K562 (cell line): Measurements from ENCODE around the gene TMCO1. TPM values are rescaled to one million over a fixed set of nuclear protein-coding genes. Genes with fewer than 3 reads are reported as not detected.
A peak's percentile ranks its signal among the peaks of the same experiment; 100 is the strongest.

Experiments used
- CTCF ChIP-seq, 3 experiments: IDR thresholded peaks in 2 of 3; conservative IDR thresholded peaks in 1 of 3; 2 replicates each; pipeline ENCODE4 v1.5.1; 2011 to 2012; ENCODE audit warnings: low read length in 3 of 3, mild to moderate bottlenecking in 3 of 3, control low read depth in 2 of 3, improper control_type of control experiment in 1 of 3, inconsistent platforms in 1 of 3, low read depth in 1 of 3, mixed read lengths in 1 of 3, moderate library complexity in 1 of 3; ENCODE audit not compliant: insufficient read depth in 2 of 3
- GABPB2 ChIP-seq: fragments of 250-450 bp; sonication (Bioruptor Pico); conservative IDR thresholded peaks from 2 replicates; pipeline ENCODE4 v1.5.1; 2021; ENCODE audit warnings: mild to moderate bottlenecking
- JUN ChIP-seq, 2 experiments: sonication (generic) in 1 of 2; formaldehyde crosslinking in 1 of 2; IDR thresholded peaks; 2 replicates each; pipeline versions ENCODE4 v1.6.1 to v1.8.0; 2012 to 2022; ENCODE audit warnings: borderline replicate concordance in 2 of 2, mild to moderate bottlenecking in 2 of 2, improper control_type of control experiment in 1 of 2, low read depth in 1 of 2, low read length in 1 of 2, missing genetic modification reagents in 1 of 2
- KDM5B ChIP-seq: fragments of 200-600 bp; sonication (generic); IDR thresholded peaks from 2 replicates; pipeline ENCODE4 v1.6.1; 2012; ENCODE audit warnings: low read depth, mild to moderate bottlenecking, moderate library complexity, low read length, control low read depth, inconsistent platforms; ENCODE audit not compliant: insufficient replicate concordance
- LCOR ChIP-seq: sonication (generic); formaldehyde crosslinking; IDR thresholded peaks from 2 replicates; pipeline ENCODE4 v1.8.0; 2022; ENCODE audit warnings: mild to moderate bottlenecking, missing genetic modification reagents
- MIER1 ChIP-seq: fragments of 450-650 bp; IDR thresholded peaks from 2 replicates; pipeline ENCODE4 v1.6.1; 2016; ENCODE audit warnings: antibody characterized with exemption, mild to moderate bottlenecking, low read depth
- RBM14 ChIP-seq: fragments of 200-400 bp; formaldehyde crosslinking; IDR thresholded peaks from 2 replicates; pipeline ENCODE4 v1.6.1; 2018; ENCODE audit warnings: low read depth, mild to moderate bottlenecking, low read length, moderate library complexity, borderline replicate concordance; ENCODE audit not compliant: insufficient read depth
- SMARCC2 ChIP-seq: fragments of 450-650 bp; IDR thresholded peaks from 2 replicates; pipeline ENCODE4 v1.6.1; 2017; ENCODE audit warnings: antibody characterized with exemption, moderate library complexity, mild to moderate bottlenecking, low read depth
- SP1 ChIP-seq: sonication (generic); formaldehyde crosslinking; IDR thresholded peaks from 2 replicates; pipeline ENCODE4 v1.8.1; 2022; ENCODE audit warnings: mild to moderate bottlenecking, missing genetic modification reagents
- polyA plus RNA-seq, 8 experiments: library from polyadenylated mRNA; depleted of rRNA in 4 of 8; stranded (reverse) in 5 of 8; unstranded in 3 of 8; fragments of >200 nt; fragmentation: Nextera tagmentation in 2 of 8; fragmentation: Illumina TruSeq in 1 of 8; extraction: Ambion mirVana in 2 of 8; extraction: Trizol in 1 of 8; gene quantifications; 2 replicates each; pipeline versions ENCODE4 v1.2.1 to v1.2.3, GENCODE V29; 2011 to 2014; ENCODE audit warnings: inconsistent platforms in 1 of 8, missing spikeins in 1 of 8
- total RNA-seq, 7 experiments: library from RNA; depleted of rRNA in 6 of 7; stranded (reverse); fragments of >200 nt in 6 of 7; fragmentation: Illumina TruSeq in 2 of 7; extraction: Trizol in 2 of 7; gene quantifications; 2 replicates each; pipeline versions ENCODE4 v1.2.1 to v1.2.3, GENCODE V29; 2011 to 2021; ENCODE audit warnings: low replicate concordance in 1 of 7
- TF ChIP-seq, protein P1 (sequence below): fragments of 450-650 bp; IDR thresholded peaks from 2 replicates; pipeline ENCODE4 v1.7.1; 2018; ENCODE audit warnings: mild to moderate bottlenecking, low read depth; ENCODE audit not compliant: partially characterized antibody
- TF ChIP-seq, protein P2 (sequence below): fragments of 250-450 bp; sonication (Bioruptor Pico); IDR thresholded peaks from 2 replicates; pipeline ENCODE4 v1.4.0; 2020
- TF ChIP-seq, protein P3 (sequence below), 2 experiments: fragments of 450-650 bp; conservative IDR thresholded peaks; 2 replicates each; pipeline ENCODE4 v1.6.1; 2017; ENCODE audit warnings: mild to moderate bottlenecking in 2 of 2, moderate library complexity in 2 of 2

TMCO1 gene
- total and polyA plus RNA-seq, 9 of the 15 experiments (the other 6 are each of a cell fraction or from before 2014, with no cell fraction given), result 69.3 to 561 (median 175) TPM

- TF ChIP-seq, protein P1, sequence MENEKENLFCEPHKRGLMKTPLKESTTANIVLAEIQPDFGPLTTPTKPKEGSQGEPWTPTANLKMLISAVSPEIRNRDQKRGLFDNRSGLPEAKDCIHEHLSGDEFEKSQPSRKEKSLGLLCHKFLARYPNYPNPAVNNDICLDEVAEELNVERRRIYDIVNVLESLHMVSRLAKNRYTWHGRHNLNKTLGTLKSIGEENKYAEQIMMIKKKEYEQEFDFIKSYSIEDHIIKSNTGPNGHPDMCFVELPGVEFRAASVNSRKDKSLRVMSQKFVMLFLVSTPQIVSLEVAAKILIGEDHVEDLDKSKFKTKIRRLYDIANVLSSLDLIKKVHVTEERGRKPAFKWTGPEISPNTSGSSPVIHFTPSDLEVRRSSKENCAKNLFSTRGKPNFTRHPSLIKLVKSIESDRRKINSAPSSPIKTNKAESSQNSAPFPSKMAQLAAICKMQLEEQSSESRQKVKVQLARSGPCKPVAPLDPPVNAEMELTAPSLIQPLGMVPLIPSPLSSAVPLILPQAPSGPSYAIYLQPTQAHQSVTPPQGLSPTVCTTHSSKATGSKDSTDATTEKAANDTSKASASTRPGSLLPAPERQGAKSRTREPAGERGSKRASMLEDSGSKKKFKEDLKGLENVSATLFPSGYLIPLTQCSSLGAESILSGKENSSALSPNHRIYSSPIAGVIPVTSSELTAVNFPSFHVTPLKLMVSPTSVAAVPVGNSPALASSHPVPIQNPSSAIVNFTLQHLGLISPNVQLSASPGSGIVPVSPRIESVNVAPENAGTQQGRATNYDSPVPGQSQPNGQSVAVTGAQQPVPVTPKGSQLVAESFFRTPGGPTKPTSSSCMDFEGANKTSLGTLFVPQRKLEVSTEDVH, result peak; percentile 96
- TF ChIP-seq, protein P2, sequence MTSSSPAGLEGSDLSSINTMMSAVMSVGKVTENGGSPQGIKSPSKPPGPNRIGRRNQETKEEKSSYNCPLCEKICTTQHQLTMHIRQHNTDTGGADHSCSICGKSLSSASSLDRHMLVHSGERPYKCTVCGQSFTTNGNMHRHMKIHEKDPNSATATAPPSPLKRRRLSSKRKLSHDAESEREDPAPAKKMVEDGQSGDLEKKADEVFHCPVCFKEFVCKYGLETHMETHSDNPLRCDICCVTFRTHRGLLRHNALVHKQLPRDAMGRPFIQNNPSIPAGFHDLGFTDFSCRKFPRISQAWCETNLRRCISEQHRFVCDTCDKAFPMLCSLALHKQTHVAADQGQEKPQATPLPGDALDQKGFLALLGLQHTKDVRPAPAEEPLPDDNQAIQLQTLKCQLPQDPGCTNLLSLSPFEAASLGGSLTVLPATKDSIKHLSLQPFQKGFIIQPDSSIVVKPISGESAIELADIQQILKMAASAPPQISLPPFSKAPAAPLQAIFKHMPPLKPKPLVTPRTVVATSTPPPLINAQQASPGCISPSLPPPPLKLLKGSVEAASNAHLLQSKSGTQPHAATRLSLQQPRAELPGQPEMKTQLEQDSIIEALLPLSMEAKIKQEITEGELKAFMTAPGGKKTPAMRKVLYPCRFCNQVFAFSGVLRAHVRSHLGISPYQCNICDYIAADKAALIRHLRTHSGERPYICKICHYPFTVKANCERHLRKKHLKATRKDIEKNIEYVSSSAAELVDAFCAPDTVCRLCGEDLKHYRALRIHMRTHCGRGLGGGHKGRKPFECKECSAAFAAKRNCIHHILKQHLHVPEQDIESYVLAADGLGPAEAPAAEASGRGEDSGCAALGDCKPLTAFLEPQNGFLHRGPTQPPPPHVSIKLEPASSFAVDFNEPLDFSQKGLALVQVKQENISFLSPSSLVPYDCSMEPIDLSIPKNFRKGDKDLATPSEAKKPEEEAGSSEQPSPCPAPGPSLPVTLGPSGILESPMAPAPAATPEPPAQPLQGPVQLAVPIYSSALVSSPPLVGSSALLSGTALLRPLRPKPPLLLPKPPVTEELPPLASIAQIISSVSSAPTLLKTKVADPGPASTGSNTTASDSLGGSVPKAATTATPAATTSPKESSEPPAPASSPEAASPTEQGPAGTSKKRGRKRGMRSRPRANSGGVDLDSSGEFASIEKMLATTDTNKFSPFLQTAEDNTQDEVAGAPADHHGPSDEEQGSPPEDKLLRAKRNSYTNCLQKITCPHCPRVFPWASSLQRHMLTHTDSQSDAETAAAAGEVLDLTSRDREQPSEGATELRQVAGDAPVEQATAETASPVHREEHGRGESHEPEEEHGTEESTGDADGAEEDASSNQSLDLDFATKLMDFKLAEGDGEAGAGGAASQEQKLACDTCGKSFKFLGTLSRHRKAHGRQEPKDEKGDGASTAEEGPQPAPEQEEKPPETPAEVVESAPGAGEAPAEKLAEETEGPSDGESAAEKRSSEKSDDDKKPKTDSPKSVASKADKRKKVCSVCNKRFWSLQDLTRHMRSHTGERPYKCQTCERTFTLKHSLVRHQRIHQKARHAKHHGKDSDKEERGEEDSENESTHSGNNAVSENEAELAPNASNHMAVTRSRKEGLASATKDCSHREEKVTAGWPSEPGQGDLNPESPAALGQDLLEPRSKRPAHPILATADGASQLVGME, result peak; percentile 67; the same call in 1 of the 2 replicates
- peak; percentile 15; the same call in 1 of the 2 replicates for TF ChIP-seq SMARCC2
- TF ChIP-seq, protein P3, sequence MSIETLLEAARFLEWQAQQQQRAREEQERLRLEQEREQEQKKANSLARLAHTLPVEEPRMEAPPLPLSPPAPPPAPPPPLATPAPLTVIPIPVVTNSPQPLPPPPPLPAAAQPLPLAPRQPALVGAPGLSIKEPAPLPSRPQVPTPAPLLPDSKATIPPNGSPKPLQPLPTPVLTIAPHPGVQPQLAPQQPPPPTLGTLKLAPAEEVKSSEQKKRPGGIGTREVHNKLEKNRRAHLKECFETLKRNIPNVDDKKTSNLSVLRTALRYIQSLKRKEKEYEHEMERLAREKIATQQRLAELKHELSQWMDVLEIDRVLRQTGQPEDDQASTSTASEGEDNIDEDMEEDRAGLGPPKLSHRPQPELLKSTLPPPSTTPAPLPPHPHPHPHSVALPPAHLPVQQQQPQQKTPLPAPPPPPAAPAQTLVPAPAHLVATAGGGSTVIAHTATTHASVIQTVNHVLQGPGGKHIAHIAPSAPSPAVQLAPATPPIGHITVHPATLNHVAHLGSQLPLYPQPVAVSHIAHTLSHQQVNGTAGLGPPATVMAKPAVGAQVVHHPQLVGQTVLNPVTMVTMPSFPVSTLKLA (conservative IDR thresholded peaks at IDR 0.05), result peak; percentile 88 to 94
- no peak for TF ChIP-seq GABPB2 (CRISPR knock-in tag)
- TF ChIP-seq MIER1, result peak; percentile 20; the same call in 1 of the 2 replicates
- peak; percentile 46; the same call in 1 of the 2 replicates for TF ChIP-seq JUN (IDR thresholded peaks at IDR 0.05; ENCODE audit: borderline replicate concordance, low read depth, low read length)
- TF ChIP-seq JUN (CRISPR knock-in tag; IDR thresholded peaks at IDR 0.05; ENCODE audit: borderline replicate concordance), result no peak
- no peak for TF ChIP-seq RBM14
- peak; percentile 27 to 45 (median 35); a peak in 4 of 6 replicates for TF ChIP-seq CTCF (IDR thresholded peaks at IDR 0.05 in 2 of 3, conservative IDR thresholded peaks at IDR 0.05 in 1 of 3; ENCODE audit: insufficient read depth in 2 of 3, low read depth in 1 of 3, low read length in 3 of 3)
- peak; percentile 92 for TF ChIP-seq LCOR (CRISPR knock-in tag)
- peak; percentile 87 for TF ChIP-seq KDM5B
- TF ChIP-seq SP1 (CRISPR knock-in tag), result peak; percentile 70
These were observed at the start of gene TMCO1 (continued) for GRCh38 chr1:165768513-165769394.
